DMS79 treated with DMSO at 0.1 percent for 48 hours (cell line): ENCODE results near the gene GPAT3.
"Not testable (repeated sequence)": the region's sequence is repeated elsewhere in the genome, so short reads cannot be mapped to it uniquely, and the experiment has no call there.

Experiments used
- DNase-seq: peaks from one replicate; lab custom pipeline; 2025; lab: John Stamatoyannopoulos, UW

Gene GPAT3

GRCh38 chr4:83552083-83552482 is 16.2 kb downstream of the GPAT3 start:
- no peak for DNase-seq

- no peak for DNase-seq
Measured at GRCh38 chr4:83552924-83553323, 17.0 kb downstream of the GPAT3 start.

GRCh38 chr4:83556006-83556707 is 20.2 kb downstream of the GPAT3 start:
- DNase-seq = peak; percentile 61

GRCh38 chr4:83556816-83557215 is 20.9 kb downstream of the GPAT3 start:
- DNase-seq = no peak

- no peak for DNase-seq
Measured at GRCh38 chr4:83558059-83558653, 22.2 kb downstream of the GPAT3 start.

- no peak for DNase-seq
Measured at GRCh38 chr4:83558680-83559079, 22.8 kb downstream of the GPAT3 start.

GRCh38 chr4:83560523-83560922 is 24.6 kb downstream of the GPAT3 start:
- no peak for DNase-seq

GRCh38 chr4:83561381-83561780 is 25.5 kb downstream of the GPAT3 start:
- DNase-seq = no peak

GRCh38 chr4:83563998-83564397 is 28.1 kb downstream of the GPAT3 start:
- DNase-seq = no peak

- no peak for DNase-seq
Measured at GRCh38 chr4:83568062-83568461, 32.2 kb downstream of the GPAT3 start.

- no peak for DNase-seq
Measured at GRCh38 chr4:83569429-83569828, 33.5 kb downstream of the GPAT3 start.

- DNase-seq = no peak
Measured at GRCh38 chr4:83569987-83570386, 34.1 kb downstream of the GPAT3 start.

GRCh38 chr4:83572848-83573247 is 36.9 kb downstream of the GPAT3 start:
- DNase-seq = no peak

GRCh38 chr4:83574247-83574646 is 38.3 kb downstream of the GPAT3 start:
- DNase-seq = no peak

- not testable (repeated sequence) for DNase-seq
Measured at GRCh38 chr4:83576237-83576636, 40.3 kb downstream of the GPAT3 start.

- no peak for DNase-seq
Measured at GRCh38 chr4:83581411-83582288, 45.7 kb downstream of the GPAT3 start.

GRCh38 chr4:83582289-83582785 is 46.4 kb downstream of the GPAT3 start:
- DNase-seq = peak; percentile 87

- no peak for DNase-seq
Measured at GRCh38 chr4:83585982-83586508, 50.1 kb downstream of the GPAT3 start.

- no peak for DNase-seq
Measured at GRCh38 chr4:83589279-83589678, 53.4 kb downstream of the GPAT3 start.

- DNase-seq = no peak
Measured at GRCh38 chr4:83591056-83591455, 55.1 kb downstream of the GPAT3 start.

GRCh38 chr4:83591730-83592129 is 55.8 kb downstream of the GPAT3 start:
- DNase-seq = no peak

GRCh38 chr4:83599183-83599582 is 63.3 kb downstream of the GPAT3 start:
- DNase-seq = no peak
